Measurements from ENCODE around the gene MGLL.

GRCh38 chr3:127665586-127665985, 156.7 kb downstream of the MGLL start:
- TF ChIP-seq CTCF (IDR thresholded peaks at IDR 0.05; ENCODE audit: low read depth, low read length, missing input control) (no peak), MAX (IDR thresholded peaks at IDR 0.05) (no peak), NR2F2 (IDR thresholded peaks at IDR 0.05) (no peak), TAF1 (conservative IDR thresholded peaks at IDR 0.05) (no peak), YY1 (IDR thresholded peaks at IDR 0.05) (no peak), RAD21 (IDR thresholded peaks at IDR 0.05) (no peak)
